SKM-1 (cell line): ENCODE measurements around the gene GPHA2.

Source experiments
- DNase-seq: peaks from one replicate; lab custom pipeline; 2025; ENCODE audit not compliant: unreplicated experiment; lab: John Stamatoyannopoulos, UW

Gene GPHA2

DNA sequence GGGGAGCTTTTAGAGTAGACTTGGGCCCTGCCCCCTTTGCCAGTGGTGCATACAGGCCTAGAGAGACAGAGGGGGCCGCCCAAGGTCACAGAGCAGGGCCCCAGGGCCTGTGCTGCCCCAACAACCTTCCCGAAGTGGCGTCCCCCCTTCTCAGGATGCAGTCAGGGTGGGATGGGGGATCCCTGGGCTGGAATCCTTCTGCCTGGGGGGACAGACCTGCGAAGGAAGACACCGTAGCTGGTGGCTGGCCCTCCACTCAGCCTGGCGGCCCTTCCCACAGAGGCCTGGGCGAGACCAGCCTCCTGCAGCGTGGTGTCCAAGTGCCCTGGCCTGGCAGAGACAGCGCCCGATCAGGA, 42.9 kb downstream of the GPHA2 start:
- DNase-seq = no peak

DNA sequence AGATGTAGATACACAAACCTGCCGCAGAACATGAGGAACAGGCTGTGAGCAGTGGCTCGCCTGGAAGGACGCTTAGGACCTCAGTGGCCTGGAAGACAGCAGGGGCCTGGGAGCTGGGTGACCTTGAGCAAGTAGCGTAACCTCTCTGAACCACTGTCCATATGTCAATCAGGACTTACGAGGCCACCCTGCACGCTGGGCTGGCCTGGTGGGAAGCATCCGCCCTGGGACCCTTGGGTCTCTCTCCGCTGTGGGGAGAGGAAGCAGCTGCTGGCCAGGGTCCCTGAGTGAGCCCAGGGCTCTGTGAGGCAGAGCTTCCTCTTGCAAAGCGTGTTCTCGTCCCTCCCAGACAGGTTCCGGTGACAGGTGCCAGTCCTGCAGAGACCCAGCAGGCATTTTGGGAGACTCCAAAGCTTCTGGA, 43.3 kb downstream of the GPHA2 start:
- DNase-seq = no peak

DNA sequence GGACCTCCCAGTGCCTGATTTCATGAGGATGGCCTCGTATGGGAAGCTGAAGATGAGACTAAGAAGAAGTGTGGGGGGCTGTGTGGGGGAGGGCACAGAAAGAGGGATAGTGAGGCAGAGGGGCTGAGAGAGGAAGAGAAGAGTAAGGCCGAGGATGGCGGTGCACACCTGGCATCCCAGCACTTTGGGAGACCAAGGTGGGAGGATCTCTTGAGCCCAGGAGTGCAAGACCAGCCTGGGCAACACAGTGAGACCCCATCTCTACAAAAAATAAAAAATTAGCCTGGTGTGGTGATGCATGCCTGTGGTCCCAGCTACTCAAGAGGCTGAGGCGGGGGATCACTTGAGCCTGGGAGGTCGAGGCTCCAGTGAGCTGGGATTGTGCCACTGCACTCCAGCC, 43.8 kb downstream of the GPHA2 start:
- no peak for DNase-seq

DNA sequence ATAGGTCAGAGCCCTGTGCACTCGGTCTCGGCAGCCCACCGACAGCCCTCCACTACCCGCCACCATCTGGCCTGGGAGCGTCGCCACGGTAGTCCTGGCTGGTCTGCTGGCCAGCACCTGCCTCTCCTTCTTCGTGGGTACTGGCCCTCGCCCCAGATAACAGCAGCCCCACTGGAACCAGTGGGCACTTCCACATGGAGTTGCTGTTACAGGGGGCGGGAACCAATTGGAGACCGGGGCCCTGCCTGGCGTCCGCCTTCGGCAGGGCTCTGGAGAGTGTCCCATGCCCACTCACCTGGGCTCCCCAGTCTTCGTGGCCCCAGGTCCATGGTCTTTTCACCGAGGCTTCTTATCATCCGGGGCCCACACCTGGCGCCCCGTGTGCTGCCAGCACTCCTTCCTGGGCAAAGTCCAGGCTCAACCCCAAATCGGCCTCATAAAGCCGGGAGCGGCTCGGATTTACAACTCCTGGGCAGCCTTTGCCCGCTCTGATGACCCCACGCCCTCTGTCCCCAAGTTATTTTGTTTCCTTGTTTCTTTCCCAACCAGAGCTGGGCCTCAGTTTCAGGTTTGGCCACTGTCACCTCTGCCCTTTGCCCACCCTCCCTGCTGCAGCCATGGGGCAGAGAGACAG, 44.4 kb downstream of the GPHA2 start:
- no peak for DNase-seq

DNA sequence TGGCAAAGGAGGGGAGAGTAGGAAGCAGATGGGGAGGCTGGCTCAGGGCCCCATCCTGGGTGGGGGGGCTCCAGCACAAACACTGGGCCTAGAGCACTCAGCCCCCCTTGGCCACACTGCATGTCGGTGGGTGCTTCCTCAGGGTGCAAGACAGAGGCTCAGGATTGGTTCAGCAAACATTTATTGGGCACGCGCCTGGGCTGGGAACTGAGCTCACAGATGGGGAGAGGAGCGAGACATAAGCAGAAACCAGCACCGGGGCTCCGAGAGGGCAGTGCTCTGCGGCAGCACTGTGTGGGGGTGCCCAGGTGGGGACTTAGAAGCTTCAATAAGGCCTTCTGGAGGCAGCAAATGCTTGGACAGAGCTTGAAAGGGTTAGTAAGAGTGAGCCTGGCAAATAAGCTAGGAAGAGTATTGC, 45.2 kb downstream of the GPHA2 start:
- no peak for DNase-seq

DNA sequence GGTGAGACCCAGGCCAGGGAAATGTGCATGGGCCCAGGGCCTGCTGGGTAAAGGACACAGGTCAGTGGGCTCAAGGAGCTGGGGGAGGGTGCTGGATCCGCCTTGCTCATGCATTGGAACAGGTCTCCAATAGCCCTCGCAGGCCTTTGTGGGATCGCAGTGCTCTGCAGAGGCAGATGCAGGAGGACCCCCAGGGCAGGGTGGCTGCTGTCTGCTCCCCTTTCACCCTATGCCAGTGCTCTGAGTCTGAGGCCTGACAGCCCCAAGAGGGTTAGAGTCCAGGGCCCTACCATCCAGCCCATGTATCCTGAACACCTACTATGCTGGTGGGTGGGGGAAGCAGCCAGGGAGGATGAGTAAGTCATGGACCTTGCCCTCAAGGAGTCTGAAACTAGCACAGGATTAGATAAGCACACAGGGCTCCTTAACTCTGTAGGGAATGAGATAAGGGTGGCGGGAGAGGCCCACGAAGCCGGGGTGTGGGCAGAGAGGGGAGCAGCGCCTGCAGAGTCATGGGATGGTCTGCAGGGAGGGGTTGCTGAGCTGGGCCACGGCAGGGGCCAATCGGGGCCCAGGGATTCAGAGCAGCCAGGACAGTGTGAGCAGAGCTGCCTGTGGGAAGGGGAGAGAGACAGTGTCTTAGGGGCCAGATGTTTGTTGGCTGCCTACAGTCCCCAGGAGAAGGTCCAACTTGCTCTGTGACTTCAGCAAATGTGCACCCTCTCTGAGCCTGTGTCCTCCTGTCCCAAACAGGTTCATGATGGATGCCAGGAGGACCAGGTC, 46.8 kb downstream of the GPHA2 start:
- no peak for DNase-seq

DNA sequence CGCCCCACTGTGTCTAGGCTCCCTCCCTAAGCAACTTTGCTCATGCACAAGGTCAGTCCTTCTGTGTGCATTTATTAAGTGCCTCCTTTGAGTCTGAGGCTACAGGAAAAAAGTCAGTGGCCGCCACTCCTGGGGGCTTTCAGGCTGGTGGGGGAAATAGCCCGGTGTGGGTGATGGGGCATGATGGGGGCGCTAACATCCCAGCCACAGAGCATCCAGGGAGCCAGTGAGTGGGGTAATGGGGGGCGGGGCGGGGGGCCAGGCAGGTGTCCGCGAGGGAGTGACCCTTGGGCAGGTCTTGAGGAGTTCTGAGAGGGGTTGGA, 47.3 kb downstream of the GPHA2 start:
- DNase-seq = no peak

DNA sequence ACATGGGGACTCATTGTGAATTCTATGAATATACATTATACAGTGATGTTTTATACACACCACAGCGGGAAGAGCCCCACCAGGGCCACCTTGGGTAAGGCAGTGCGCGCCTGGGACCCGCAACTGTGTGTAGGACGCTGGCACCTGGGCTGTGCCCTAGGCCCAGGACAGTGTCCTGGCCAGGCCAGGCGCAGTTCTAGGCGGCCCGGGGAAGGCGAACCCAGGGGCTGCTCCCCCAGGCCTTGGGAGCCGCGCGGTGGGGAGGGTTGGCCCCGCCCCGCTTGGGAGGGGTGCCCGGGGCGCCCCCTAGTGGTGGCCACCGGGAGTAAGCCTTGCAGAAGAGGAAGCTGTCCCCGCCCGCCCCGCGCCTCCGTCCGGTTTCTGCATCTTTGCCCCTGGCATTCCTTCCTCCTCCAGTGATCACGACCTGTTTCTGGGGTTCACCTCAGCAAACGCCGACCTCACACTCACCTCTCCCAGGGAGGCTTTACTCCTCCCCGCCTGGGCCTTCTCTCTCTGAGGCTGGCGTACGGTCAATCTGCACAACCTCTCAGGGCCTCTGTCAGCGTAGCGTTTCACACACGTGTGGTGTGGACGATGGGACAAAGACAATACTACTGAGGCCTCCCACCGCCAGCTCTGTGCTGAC, 47.8 kb downstream of the GPHA2 start:
- peak; percentile 58 for DNase-seq

DNA sequence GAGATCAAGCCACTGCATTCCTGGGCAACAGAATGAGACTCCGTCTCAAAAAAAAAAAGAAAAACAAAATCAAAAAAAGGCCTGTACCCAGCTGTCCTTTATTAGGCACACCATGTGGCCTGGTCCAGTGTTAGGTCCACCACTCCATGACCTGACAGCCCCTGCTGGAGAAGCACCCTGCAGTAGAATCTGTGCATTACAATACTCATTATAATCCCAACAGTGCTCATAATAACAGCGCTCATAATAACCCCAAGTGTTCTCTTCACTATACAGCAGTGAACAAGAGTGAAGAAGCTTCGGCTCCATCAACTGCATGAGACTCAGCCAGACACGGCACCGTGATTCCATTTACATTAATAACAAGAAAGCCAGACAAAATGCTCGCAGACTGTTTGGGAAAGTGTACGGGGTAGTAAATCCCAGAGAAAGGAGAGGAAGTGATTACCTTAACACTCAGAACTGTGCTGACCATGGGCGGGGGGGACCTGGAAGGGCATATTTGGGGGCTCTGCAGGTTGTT, 48.4 kb downstream of the GPHA2 start:
- no peak for DNase-seq

DNA sequence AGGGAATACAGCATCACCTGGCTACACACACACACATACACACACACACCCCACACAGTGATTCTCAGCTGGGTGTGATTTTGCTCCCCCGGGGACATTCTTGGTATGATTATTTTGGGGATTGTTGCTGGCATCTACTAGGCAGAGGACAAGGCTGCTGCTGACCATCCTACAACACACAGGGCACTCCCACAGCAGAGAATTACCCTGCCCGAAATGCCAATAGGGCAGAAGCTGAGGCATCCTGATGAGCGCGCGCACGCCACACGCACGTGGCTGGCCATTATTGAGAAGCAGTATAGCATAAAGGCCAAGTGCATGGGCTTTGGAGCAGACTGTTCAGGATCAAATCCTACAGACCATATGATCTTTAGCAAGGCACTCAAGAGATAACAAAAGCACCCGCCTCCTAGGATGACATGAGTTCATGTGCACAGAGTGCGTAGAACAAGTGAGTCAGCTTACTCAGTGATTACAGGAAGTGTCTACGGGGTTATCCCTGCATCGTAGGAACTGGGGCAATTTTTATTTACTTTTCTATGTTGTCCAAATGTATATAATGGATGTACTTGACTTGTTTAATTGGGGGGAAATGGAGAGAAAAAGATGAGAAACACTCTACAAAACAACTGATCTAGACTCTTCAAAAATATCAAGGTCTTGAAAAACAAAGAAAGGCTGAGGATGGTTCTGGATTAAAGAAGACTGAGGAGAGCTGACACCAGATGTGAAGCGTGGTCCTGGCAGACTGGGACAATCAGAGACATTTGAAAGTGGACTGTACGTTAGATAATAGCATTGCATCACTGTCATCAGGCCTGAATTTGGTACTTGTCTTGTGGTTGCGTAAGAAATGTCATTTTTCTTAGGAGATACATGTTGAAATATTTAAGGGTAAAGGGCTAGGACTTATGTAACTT, 50.1 kb downstream of the GPHA2 start:
- peak; percentile 89 for DNase-seq
